Measurements from ENCODE around the gene SAE1.
A peak's percentile ranks its signal among the peaks of the same experiment; 100 is the strongest.

The SAE1 gene

DNA sequence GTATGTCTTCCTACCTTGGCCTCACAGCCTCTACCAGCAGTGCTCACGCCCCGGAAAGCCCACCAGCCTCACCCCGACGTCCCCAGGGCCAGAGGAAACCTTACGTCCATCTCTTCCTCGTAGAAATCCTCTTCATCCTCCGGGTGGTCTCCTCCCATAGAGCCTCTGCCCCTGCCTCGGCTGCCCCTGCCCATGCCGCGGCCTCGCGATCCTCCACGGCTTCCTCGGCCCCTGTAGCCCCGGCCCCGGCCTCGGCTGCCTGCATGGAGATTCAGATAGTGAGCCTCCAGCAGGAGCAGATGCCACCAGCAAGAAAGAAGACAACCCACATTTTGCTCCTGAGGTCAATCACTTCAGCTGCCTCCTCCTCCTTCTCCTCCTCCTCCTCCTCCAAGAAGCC is 44.4 kb upstream of the SAE1 start:
- no peaks in the 10 kb centered on the region for H3K9me3 ChIP-seq (ENCODE audit: control insufficient read depth, low read length)
- no peak overlapping the region for H3K27ac ChIP-seq (ENCODE audit: low read length, poor library complexity, severe bottlenecking)
- H3K4ac ChIP-seq (ENCODE audit: low read depth in 1 of 2, low read length in 2 of 2), result no peak overlapping the region
- H3K18ac ChIP-seq (ENCODE audit: low read depth in 1 of 2, low read length in 2 of 2), result no peak overlapping the region
- H3K4me3 ChIP-seq (ENCODE audit: insufficient read depth in 1 of 2, low read depth in 1 of 2, low read length in 2 of 2), result no peak overlapping the region
- no peak overlapping the region for H2BK5ac ChIP-seq (ENCODE audit: low read depth, low read length, poor library complexity, severe bottlenecking)
- H3K4me1 ChIP-seq (ENCODE audit: control insufficient read depth, insufficient read depth, low read depth, low read length), result peaks cover 4% of the 10 kb centered on the region
- no peak overlapping the region for H3K4me2 ChIP-seq (ENCODE audit: low read length, poor library complexity, severe bottlenecking)
- 98% methylated on average over 17 of the region's 17 CpGs for WGBS
- no peak overlapping the region for H2BK12ac ChIP-seq (ENCODE audit: low read length in 2 of 2)
- no peak for DNase-seq
- no peak overlapping the region for H2AFZ ChIP-seq (ENCODE audit: low read depth, low read length)
- no peak overlapping the region for H2BK15ac ChIP-seq (ENCODE audit: low read depth, poor library complexity, severe bottlenecking)
- no peaks in the 10 kb centered on the region for H3K27me3 ChIP-seq (ENCODE audit: control insufficient read depth in 1 of 2, insufficient read depth in 1 of 2, low read length in 2 of 2)
- no peak overlapping the region for H2AK5ac ChIP-seq (ENCODE audit: low read length, severe bottlenecking)
- no peak overlapping the region for H2BK120ac ChIP-seq (ENCODE audit: low read depth, low read length)
- peak overlapping the region; percentile 16 for H4K8ac ChIP-seq (ENCODE audit: low read length)
- no peak overlapping the region for H4K91ac ChIP-seq (ENCODE audit: low read length)
- H3K9ac ChIP-seq (ENCODE audit: low read length), result no peak overlapping the region
- H3K79me1 ChIP-seq (replicated peaks; ENCODE audit: low read length, poor library complexity, severe bottlenecking), result peaks cover 43% of the 10 kb centered on the region
- no peak overlapping the region for H3K23ac ChIP-seq (ENCODE audit: low read length in 2 of 2)
- peaks cover 75 to 92% of the 10 kb centered on the region in 2 experiments for H3K36me3 ChIP-seq (ENCODE audit: control insufficient read depth in 1 of 2, insufficient read depth in 2 of 2, low read depth in 1 of 2, low read length in 2 of 2)
- H3K14ac ChIP-seq (ENCODE audit: low read length in 2 of 2), result no peak overlapping the region

- Histone ChIP-seq H3K36me3 (ENCODE audit: control insufficient read depth in 1 of 2, insufficient read depth in 2 of 2, low read depth in 1 of 2, low read length in 2 of 2) (peaks cover 62 to 76% of the 10 kb centered on the region in 2 experiments), H3K4ac (ENCODE audit: low read depth in 1 of 2, low read length in 2 of 2) (no peak overlapping the region), H3K79me1 (replicated peaks; ENCODE audit: low read length, poor library complexity, severe bottlenecking) (peaks cover 58% of the 10 kb centered on the region), H3K27ac (ENCODE audit: low read length, poor library complexity, severe bottlenecking) (no peak overlapping the region), H3K14ac (ENCODE audit: low read length in 2 of 2) (no peak overlapping the region), H3K27me3 (ENCODE audit: control insufficient read depth in 1 of 2, insufficient read depth in 1 of 2, low read length in 2 of 2) (no peaks in the 10 kb centered on the region), H2AK5ac (ENCODE audit: low read length, severe bottlenecking) (no peak overlapping the region), H2BK120ac (ENCODE audit: low read depth, low read length) (no peak overlapping the region), H3K4me1 (ENCODE audit: control insufficient read depth, insufficient read depth, low read depth, low read length) (peaks cover 12% of the 10 kb centered on the region), H3K4me3 (ENCODE audit: insufficient read depth in 1 of 2, low read depth in 1 of 2, low read length in 2 of 2) (no peak overlapping the region), H3K4me2 (ENCODE audit: low read length, poor library complexity, severe bottlenecking) (no peak overlapping the region), H3K18ac (ENCODE audit: low read depth in 1 of 2, low read length in 2 of 2) (no peak overlapping the region), H2BK12ac (ENCODE audit: low read length in 2 of 2) (no peak overlapping the region), H4K8ac (ENCODE audit: low read length) (no peak overlapping the region), H2AFZ (ENCODE audit: low read depth, low read length) (no peak overlapping the region), H4K91ac (ENCODE audit: low read length) (no peak overlapping the region), H3K23ac (ENCODE audit: low read length in 2 of 2) (peak overlapping the region in 1 of 2 experiments; percentile 32), H2BK5ac (ENCODE audit: low read depth, low read length, poor library complexity, severe bottlenecking) (no peak overlapping the region), H3K9ac (ENCODE audit: low read length) (no peak overlapping the region), H2BK15ac (ENCODE audit: low read depth, poor library complexity, severe bottlenecking) (no peak overlapping the region), H3K9me3 (ENCODE audit: control insufficient read depth, low read length) (no peaks in the 10 kb centered on the region)
- 97% methylated on average over 21 of the region's 21 CpGs for WGBS
- no peak for DNase-seq
Measured at GRCh38 chr19:47089767-47090350, 40.8 kb upstream of the SAE1 start.

DNA sequence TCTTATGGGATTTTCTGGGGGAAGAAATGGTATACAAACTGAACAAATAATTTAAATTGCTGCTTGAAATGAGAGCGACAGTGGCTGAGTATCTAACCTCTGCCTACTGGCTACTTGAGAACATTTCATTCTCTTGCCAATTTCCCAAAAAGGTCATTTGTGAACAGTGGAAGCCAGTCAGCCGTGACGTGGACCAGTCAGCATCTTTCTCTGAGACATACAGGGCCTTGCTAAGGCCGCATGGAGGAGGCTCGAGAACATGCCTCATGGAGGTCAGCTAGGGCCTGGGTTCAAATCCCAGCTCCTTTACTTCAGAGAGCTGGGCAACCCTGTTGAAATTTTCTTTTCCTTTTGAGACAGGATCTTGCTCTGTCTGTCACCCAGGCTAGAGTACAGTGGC is 37.4 kb upstream of the SAE1 start:
- peaks cover 58% of the 10 kb centered on the region for H3K79me1 ChIP-seq (replicated peaks; ENCODE audit: low read length, poor library complexity, severe bottlenecking)
- no peak overlapping the region for H4K91ac ChIP-seq (ENCODE audit: low read length)
- H2BK12ac ChIP-seq (ENCODE audit: low read length in 2 of 2), result no peak overlapping the region
- no peak overlapping the region for H3K27ac ChIP-seq (ENCODE audit: low read length, poor library complexity, severe bottlenecking)
- H3K27me3 ChIP-seq (ENCODE audit: control insufficient read depth in 1 of 2, insufficient read depth in 1 of 2, low read length in 2 of 2), result no peaks in the 10 kb centered on the region
- H3K36me3 ChIP-seq (ENCODE audit: control insufficient read depth in 1 of 2, insufficient read depth in 2 of 2, low read depth in 1 of 2, low read length in 2 of 2), result peaks cover 43 to 71% of the 10 kb centered on the region in 2 experiments
- peaks cover 29% of the 10 kb centered on the region for H3K4me1 ChIP-seq (ENCODE audit: control insufficient read depth, insufficient read depth, low read depth, low read length)
- H4K8ac ChIP-seq (ENCODE audit: low read length), result no peak overlapping the region
- H2AFZ ChIP-seq (ENCODE audit: low read depth, low read length), result no peak overlapping the region
- no peak overlapping the region for H3K18ac ChIP-seq (ENCODE audit: low read depth in 1 of 2, low read length in 2 of 2)
- no peak overlapping the region for H2BK5ac ChIP-seq (ENCODE audit: low read depth, low read length, poor library complexity, severe bottlenecking)
- H2BK120ac ChIP-seq (ENCODE audit: low read depth, low read length), result no peak overlapping the region
- no peak overlapping the region for H3K4me2 ChIP-seq (ENCODE audit: low read length, poor library complexity, severe bottlenecking)
- no peak for DNase-seq
- no peak overlapping the region for H2BK15ac ChIP-seq (ENCODE audit: low read depth, poor library complexity, severe bottlenecking)
- H2AK5ac ChIP-seq (ENCODE audit: low read length, severe bottlenecking), result no peak overlapping the region
- WGBS, result 99% methylated on average over 5 of the region's 5 CpGs
- H3K4me3 ChIP-seq (ENCODE audit: insufficient read depth in 1 of 2, low read depth in 1 of 2, low read length in 2 of 2), result no peak overlapping the region
- H3K4ac ChIP-seq (ENCODE audit: low read depth in 1 of 2, low read length in 2 of 2), result no peak overlapping the region
- peak overlapping the region; percentile 5 for H3K9ac ChIP-seq (ENCODE audit: low read length)
- no peak overlapping the region for H3K23ac ChIP-seq (ENCODE audit: low read length in 2 of 2)
- no peaks in the 10 kb centered on the region for H3K9me3 ChIP-seq (ENCODE audit: control insufficient read depth, low read length)
- no peak overlapping the region for H3K14ac ChIP-seq (ENCODE audit: low read length in 2 of 2)

DNA sequence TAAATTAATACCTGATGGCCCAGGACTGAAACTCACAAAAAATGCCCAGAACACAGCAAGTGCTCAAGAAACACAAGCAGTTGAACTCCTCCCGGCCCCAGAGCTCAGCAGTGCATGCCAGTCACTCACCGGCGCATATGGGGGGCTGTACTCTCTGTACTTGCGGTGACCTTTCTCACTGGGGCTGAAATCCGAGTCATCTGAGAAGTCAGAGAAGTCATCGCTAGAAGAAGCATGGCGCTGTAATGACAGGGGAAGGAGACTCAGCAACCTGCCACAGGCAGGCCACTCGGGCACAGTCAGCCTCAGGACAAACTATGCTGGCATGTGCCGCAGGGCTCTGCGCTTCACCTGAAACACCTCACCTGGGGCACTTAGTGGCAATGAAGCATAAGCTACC is 36.8 kb upstream of the SAE1 start:
- Histone ChIP-seq H3K27me3 (ENCODE audit: control insufficient read depth in 1 of 2, insufficient read depth in 1 of 2, low read length in 2 of 2) (no peaks in the 10 kb centered on the region), H3K79me1 (replicated peaks; ENCODE audit: low read length, poor library complexity, severe bottlenecking) (peaks cover 55% of the 10 kb centered on the region), H3K4ac (ENCODE audit: low read depth in 1 of 2, low read length in 2 of 2) (no peak overlapping the region), H3K4me2 (ENCODE audit: low read length, poor library complexity, severe bottlenecking) (no peak overlapping the region), H2BK5ac (ENCODE audit: low read depth, low read length, poor library complexity, severe bottlenecking) (no peak overlapping the region), H3K27ac (ENCODE audit: low read length, poor library complexity, severe bottlenecking) (no peak overlapping the region), H3K14ac (ENCODE audit: low read length in 2 of 2) (no peak overlapping the region), H2BK12ac (ENCODE audit: low read length in 2 of 2) (no peak overlapping the region), H3K9ac (ENCODE audit: low read length) (peak overlapping the region; percentile 5), H2AFZ (ENCODE audit: low read depth, low read length) (no peak overlapping the region), H2BK120ac (ENCODE audit: low read depth, low read length) (no peak overlapping the region), H3K9me3 (ENCODE audit: control insufficient read depth, low read length) (no peaks in the 10 kb centered on the region), H2AK5ac (ENCODE audit: low read length, severe bottlenecking) (peak overlapping the region; percentile 41), H2BK15ac (ENCODE audit: low read depth, poor library complexity, severe bottlenecking) (no peak overlapping the region), H3K36me3 (ENCODE audit: control insufficient read depth in 1 of 2, insufficient read depth in 2 of 2, low read depth in 1 of 2, low read length in 2 of 2) (peaks cover 38 to 66% of the 10 kb centered on the region in 2 experiments), H3K18ac (ENCODE audit: low read depth in 1 of 2, low read length in 2 of 2) (no peak overlapping the region), H4K8ac (ENCODE audit: low read length) (no peak overlapping the region), H4K91ac (ENCODE audit: low read length) (no peak overlapping the region), H3K4me3 (ENCODE audit: insufficient read depth in 1 of 2, low read depth in 1 of 2, low read length in 2 of 2) (no peak overlapping the region), H3K23ac (ENCODE audit: low read length in 2 of 2) (peak overlapping the region in 1 of 2 experiments; percentile 56), H3K4me1 (ENCODE audit: control insufficient read depth, insufficient read depth, low read depth, low read length) (peaks cover 29% of the 10 kb centered on the region)
- WGBS, result 96% methylated on average over 10 of the region's 10 CpGs
- DNase-seq, result no peak
